B cell (primary cell): Measurements from ENCODE around the gene INPP5B.

ENCODE experiments used
- CTCF ChIP-seq: fragments of 200-600 bp; IDR thresholded peaks from one replicate; pipeline ENCODE4 v1.8.0; 2022; ENCODE audit warnings: antibody characterized with exemption, mild to moderate bottlenecking
- EZH2 ChIP-seq: IDR thresholded peaks from 2 replicates; pipeline ENCODE4 v1.6.1; 2012; ENCODE audit warnings: borderline replicate concordance, low read depth, mild to moderate bottlenecking, moderate library complexity, low read length; ENCODE audit not compliant: insufficient read depth, poor library complexity, severe bottlenecking

GRCh38 chr1:37849480-37849879, 97.4 kb downstream of the INPP5B start:
- TF ChIP-seq CTCF (no peak), EZH2 (no peak)
